Astrocyte of the spinal cord (primary cell): ENCODE measurements around the gene FRAS1.

Experiments used
- DNase-seq: peaks from one replicate; pipeline ENCODE4 v3.0.0; 2011; ENCODE audit warnings: low read depth, low spot score
- H3K4me3 ChIP-seq: 2 replicates; pipeline ENCODE4 v1.5.1; 2011; ENCODE audit warnings: low read depth, mild to moderate bottlenecking, low read length, moderate library complexity
- CTCF ChIP-seq: IDR thresholded peaks from 2 replicates; pipeline ENCODE4 v1.5.1; 2012; ENCODE audit warnings: low read depth, mild to moderate bottlenecking, low read length, inconsistent platforms
- in situ Hi-C: cut with HindIII; loops from 2 replicates; pipeline ENCODE4 v1.10.0; 2017; ENCODE audit warnings: low sequenced_read_pairs

FRAS1 gene

GRCh38 chr4:78213218-78213617 lies 156.1 kb downstream of the FRAS1 start:
- TF ChIP-seq CTCF = no peak
- in situ Hi-C loops = no loop called here
- H3K4me3 ChIP-seq = no peak overlapping the region
- DNase-seq = no peak

- in situ Hi-C loops = no loop called here
- no peak overlapping the region for H3K4me3 ChIP-seq
- no peak for DNase-seq
- TF ChIP-seq CTCF = no peak
These were observed 157.0 kb downstream of the FRAS1 start for GRCh38 chr4:78214078-78214477.

DNA sequence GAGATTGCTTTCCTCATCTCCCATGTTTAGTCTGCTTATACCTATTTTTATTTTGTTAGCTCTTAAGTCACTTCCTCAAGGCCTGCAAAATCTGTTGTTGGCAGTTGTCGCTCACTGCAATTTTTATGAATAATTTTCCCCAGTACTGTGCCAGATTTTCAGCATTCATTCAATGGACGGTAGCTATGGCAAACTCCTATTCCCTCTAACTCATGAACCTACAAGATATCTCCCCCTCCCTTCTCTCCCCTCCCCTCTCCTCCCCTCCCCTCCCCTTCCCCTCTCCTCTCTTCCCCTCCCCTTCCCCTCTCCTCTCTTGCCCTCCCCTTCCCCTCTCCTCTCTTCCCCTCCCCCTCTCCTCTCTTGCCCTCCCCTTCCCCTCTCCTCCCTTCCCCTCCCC lies 160.4 kb downstream of the FRAS1 start:
- H3K4me3 ChIP-seq = no peak overlapping the region
- in situ Hi-C loops = no loop called here
- no peak for DNase-seq
- TF ChIP-seq CTCF = no peak

DNA sequence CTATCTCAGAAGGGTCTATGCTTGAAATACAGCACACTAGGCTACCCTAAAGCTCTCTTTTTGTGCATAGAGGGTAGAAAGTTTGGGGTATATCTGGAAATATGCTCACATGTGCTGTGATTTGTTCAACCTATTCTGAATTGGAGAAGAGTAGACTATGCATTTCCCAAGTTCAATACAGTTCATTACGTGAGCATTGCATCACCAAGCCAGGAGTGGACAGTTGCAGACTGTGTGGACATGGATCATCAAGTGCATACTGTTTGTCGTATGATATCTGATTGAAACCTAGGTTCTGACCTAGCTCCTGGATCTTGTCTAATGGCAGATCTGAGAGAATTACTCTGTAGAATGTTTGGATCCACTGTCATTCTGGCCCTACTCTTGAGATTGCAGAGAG lies 161.1 kb downstream of the FRAS1 start:
- no peak for DNase-seq
- in situ Hi-C loops = no loop called here
- no peak overlapping the region for H3K4me3 ChIP-seq

DNA sequence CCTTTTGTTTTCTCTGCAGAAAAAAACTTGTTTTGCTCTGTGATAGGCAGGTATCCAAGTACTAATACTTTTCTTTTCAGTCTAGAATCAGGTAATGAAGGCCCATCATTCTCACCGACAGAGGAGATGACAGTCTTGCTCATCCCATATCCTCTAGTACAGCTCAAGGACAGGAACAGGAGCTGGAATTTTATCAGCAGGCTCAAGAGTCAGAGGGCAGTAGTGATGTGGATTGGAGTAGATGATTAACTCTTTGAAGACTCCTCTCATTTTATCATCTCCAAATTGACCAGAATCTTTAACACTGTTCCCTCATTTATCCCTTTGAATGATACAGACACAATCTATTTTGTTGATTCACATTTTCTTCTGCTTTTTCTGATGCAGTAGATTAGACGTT lies 162.7 kb downstream of the FRAS1 start:
- in situ Hi-C loops = no loop called here
- no peak overlapping the region for H3K4me3 ChIP-seq

More for the DNA sequence above, 161.1 kb downstream of the FRAS1 start:
- no peak for TF ChIP-seq CTCF

GRCh38 chr4:78220283-78220682 lies 163.2 kb downstream of the FRAS1 start:
- in situ Hi-C loops = no loop called here
- TF ChIP-seq CTCF = no peak
- DNase-seq = no peak
- no peak overlapping the region for H3K4me3 ChIP-seq

More for the DNA sequence above, 162.7 kb downstream of the FRAS1 start:
- no peak for DNase-seq
- TF ChIP-seq CTCF = no peak

DNA sequence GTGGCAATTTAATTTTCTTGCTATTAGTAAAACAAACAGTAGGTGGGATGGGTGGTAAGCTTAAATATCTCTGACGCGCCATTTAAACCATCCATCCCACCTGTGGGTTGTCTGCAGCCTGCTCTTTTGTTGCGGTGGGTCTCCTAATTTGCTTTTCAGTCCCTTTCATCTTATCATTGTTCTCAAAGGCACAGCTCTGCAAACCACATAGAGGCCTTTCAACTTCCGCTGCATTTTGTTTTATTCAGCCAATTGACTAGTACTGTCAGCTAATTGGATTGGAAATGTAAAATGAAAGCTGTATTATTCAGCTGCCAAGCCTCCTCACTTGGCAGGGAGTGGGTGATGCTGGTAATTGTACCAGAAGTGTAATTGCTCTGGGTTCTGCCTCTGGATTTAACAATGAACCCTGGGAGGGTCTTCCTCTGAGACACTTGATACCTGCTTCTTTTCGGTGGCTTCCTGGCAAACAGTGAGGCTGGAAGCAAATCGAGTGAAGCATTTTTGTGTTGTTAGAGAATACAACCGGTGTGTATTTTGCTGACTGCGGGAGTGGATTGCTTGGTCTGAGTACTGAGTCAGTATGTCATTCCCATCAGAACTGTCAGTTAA lies 165.6 kb downstream of the FRAS1 start:
- in situ Hi-C loops = no loop called here
- no peak for DNase-seq
- H3K4me3 ChIP-seq = no peak overlapping the region
- no peak for TF ChIP-seq CTCF
